ENCODE measurements around the gene SH3PXD2B.

DNA sequence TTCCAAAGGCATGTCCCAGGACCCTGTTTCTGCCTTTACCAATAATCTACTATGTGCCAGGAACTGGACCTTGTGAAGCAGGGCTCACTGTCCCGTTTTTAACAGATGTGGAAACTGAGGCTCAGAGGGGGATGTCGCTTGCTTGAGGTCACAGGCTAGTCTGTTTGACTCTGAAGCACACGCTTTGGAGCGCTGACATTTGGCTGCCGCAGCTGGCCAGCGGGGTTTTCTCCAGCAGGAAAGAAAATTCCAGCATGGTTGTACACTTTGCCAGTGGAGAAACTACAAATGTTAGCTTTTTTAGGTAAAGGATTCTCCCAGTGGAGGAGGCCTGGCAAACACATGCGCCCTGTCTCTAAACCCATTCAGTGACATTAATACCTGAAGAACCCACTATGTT, 50.5 kb downstream of the SH3PXD2B start:
- TF ChIP-seq POLR2A (IDR thresholded peaks at IDR 0.05; ENCODE audit: low read depth, low read length), result no peak
- TF ChIP-seq POLR2AphosphoS5 (IDR thresholded peaks at IDR 0.05; ENCODE audit: low read depth, low read length), result no peak
- TF ChIP-seq TAF1 (IDR thresholded peaks at IDR 0.05; ENCODE audit: low read depth, low read length), result no peak

All from GM12891 (cell line).